Panc1 (cell line): ENCODE results near the gene NANOS3. TPM values are rescaled to one million over a fixed set of nuclear protein-coding genes. Genes with fewer than 3 reads are reported as not detected.
A peak's percentile ranks its signal among the peaks of the same experiment; 100 is the strongest.
"Not testable (repeated sequence)": the region's sequence is repeated elsewhere in the genome, so short reads cannot be mapped to it uniquely, and the experiment has no call there.

Source experiments
- ATAC-seq: fragments of 200-7000 bp; cut with Tn5 transposase; 2 replicates; pipeline ENCODE4 v1.9.1; 2020; ENCODE audit warnings: mild to moderate bottlenecking, moderate library complexity
- BruUV-seq: library from RNA; stranded (reverse); fragments of 400-500 nt; replicated peaks from 2 replicates; lab custom pipeline; 2021; lab: Mats Ljungman, UMichigan
- CTCF ChIA-PET: fragments of 300-600 bp; sonication (Branson Sonifier 250); formaldehyde crosslinking; loops from one replicate; lab custom pipeline; 2022; ENCODE audit warnings: antibody characterized with exemption; lab: Charles Lee
- POLR2A ChIA-PET: fragments of 300-600 bp; sonication (Branson Sonifier 250); formaldehyde crosslinking; loops from one replicate; lab custom pipeline; 2022; ENCODE audit warnings: antibody characterized with exemption; lab: Charles Lee
- DNase-seq: peaks from one replicate; pipeline ENCODE4 v3.0.0-alpha.2; 2010; ENCODE audit warnings: low read depth, low spot score
- H3K27ac ChIP-seq: 2 replicates; pipeline ENCODE4 v1.5.1; 2011; ENCODE audit warnings: mild to moderate bottlenecking, low read length, inconsistent platforms
- H3K27me3 ChIP-seq: fragments of 200-500 bp; sonication (Bioruptor generic); 2 replicates; pipeline ENCODE4 v1.6.0; 2014; ENCODE audit warnings: low read length, inconsistent platforms; ENCODE audit not compliant: control insufficient read depth, insufficient read depth
- H3K36me3 ChIP-seq: fragments of 200-500 bp; sonication (Bioruptor generic); 2 replicates; pipeline ENCODE4 v1.5.1; 2014; ENCODE audit warnings: inconsistent platforms, mild to moderate bottlenecking, low read length, moderate library complexity; ENCODE audit not compliant: control insufficient read depth, insufficient read depth
- H3K4me1 ChIP-seq: 2 replicates; pipeline ENCODE4 v1.5.1; 2011; ENCODE audit warnings: inconsistent platforms, mild to moderate bottlenecking, low read length, moderate library complexity; ENCODE audit not compliant: control insufficient read depth, insufficient read depth
- H3K4me3 ChIP-seq, 2 experiments: 2 replicates each; pipeline ENCODE4 v1.5.1; 2011 to 2012; ENCODE audit warnings: low read depth in 2 of 2, low read length in 2 of 2, mild to moderate bottlenecking in 2 of 2, inconsistent platforms in 1 of 2, moderate library complexity in 1 of 2
- H3K9me3 ChIP-seq: fragments of 200-500 bp; sonication (Bioruptor generic); 2 replicates; pipeline ENCODE4 v1.5.1; 2014; ENCODE audit warnings: low read depth, mild to moderate bottlenecking, inconsistent platforms, low read length, moderate library complexity; ENCODE audit not compliant: control insufficient read depth, insufficient read depth
- CTCF ChIP-seq: fragments of 450-650 bp; IDR thresholded peaks from 2 replicates; pipeline ENCODE4 v1.5.1; 2017; ENCODE audit warnings: mild to moderate bottlenecking
- POLR2AphosphoS5 ChIP-seq: IDR thresholded peaks from 2 replicates; pipeline ENCODE4 v1.6.1; 2012; ENCODE audit warnings: mild to moderate bottlenecking, low read depth, low read length, moderate library complexity
- REST ChIP-seq, 2 experiments: IDR thresholded peaks; 2 replicates each; pipeline ENCODE4 v1.6.1; 2011 to 2012; ENCODE audit warnings: low read depth in 2 of 2, control low read depth in 1 of 2, low read length in 1 of 2, mild to moderate bottlenecking in 1 of 2, moderate library complexity in 1 of 2; ENCODE audit not compliant: insufficient read depth in 1 of 2
- SIN3A ChIP-seq: IDR thresholded peaks from 2 replicates; pipeline ENCODE4 v1.6.1; 2012; ENCODE audit warnings: low read depth, mild to moderate bottlenecking, low read length, moderate library complexity, borderline replicate concordance; ENCODE audit not compliant: insufficient read depth
- TCF7L2 ChIP-seq: IDR thresholded peaks from 2 replicates; pipeline ENCODE4 v1.6.1; 2011; ENCODE audit warnings: mild to moderate bottlenecking, low read depth, low read length, inconsistent platforms
- in situ Hi-C: cut with HindIII; loops from 2 replicates; pipeline ENCODE4 v1.10.0; 2016; ENCODE audit warnings: low sequenced_read_pairs, low pct_unique_long_range_greater_than_20kb
- intact Hi-C: fragments of 100-400 bp; cut with micrococcal nuclease; formaldehyde crosslinking; loops from one replicate; pipeline ENCODE4 v1.10.0; 2022; ENCODE audit not compliant: unreplicated experiment
- total RNA-seq: library from RNA; stranded (reverse); gene quantifications from one replicate; pipeline ENCODE4 v1.2.1, GENCODE V29; 2021; ENCODE audit not compliant: unreplicated experiment

NANOS3 gene
- total RNA-seq, 1 experiment from 2014 or later: 0.33 TPM

- Histone ChIP-seq H3K4me1 (no peaks in the 10 kb centered on the region), H3K27me3 (no peaks in the 10 kb centered on the region), H3K4me3 (no peak overlapping the region), H3K27ac (no peak overlapping the region), H3K36me3 (no peaks in the 10 kb centered on the region), H3K9me3 (no peaks in the 10 kb centered on the region)
- in situ Hi-C loops (no loop called here), intact Hi-C loops (no loop called here)
- no TSS peak for BruUV-seq
- TF ChIP-seq TCF7L2 (no peak), CTCF (no peak), POLR2AphosphoS5 (no peak), REST (IDR thresholded peaks at IDR 0.05; ENCODE audit: insufficient read depth in 1 of 2, low read depth in 2 of 2, low read length in 1 of 2) (no peak), SIN3A (no peak)
- POLR2A ChIA-PET: no interaction called here
- CTCF ChIA-PET: no interaction called here
- ATAC-seq (no peak), DNase-seq (no peak)
Observed at GRCh38 chr19:13920524-13920923, 43.6 kb downstream of the NANOS3 start.

- no TSS peak for BruUV-seq
- no peaks in the 10 kb centered on the region for H3K4me1 ChIP-seq
- ATAC-seq (peak; percentile 90), DNase-seq (no peak)
- in situ Hi-C loops: no loop called here
- no peaks in the 10 kb centered on the region for H3K36me3 ChIP-seq
- no peak overlapping the region for H3K27ac ChIP-seq
- no peak for TF ChIP-seq SIN3A
- TF ChIP-seq TCF7L2: no peak
- TF ChIP-seq CTCF: no peak
- TF ChIP-seq POLR2AphosphoS5: no peak
- no peak for TF ChIP-seq REST (IDR thresholded peaks at IDR 0.05; ENCODE audit: insufficient read depth in 1 of 2, low read depth in 2 of 2, low read length in 1 of 2)
- no peaks in the 10 kb centered on the region for H3K9me3 ChIP-seq
- CTCF ChIA-PET: no interaction called here
- POLR2A ChIA-PET: no interaction called here
- H3K27me3 ChIP-seq: no peaks in the 10 kb centered on the region
- intact Hi-C loops: no loop called here
- H3K4me3 ChIP-seq: no peak overlapping the region
Observed at GRCh38 chr19:13920940-13921747, 44.2 kb downstream of the NANOS3 start.

GRCh38 chr19:13922118-13922517 lies 45.2 kb downstream of the NANOS3 start:
- CTCF ChIA-PET: interaction anchor here (0.6 kb wide), 1 partner anchor 255 kb away, joined by 11 read pairs; no protein-coding TSS in a partner anchor
- H3K36me3 ChIP-seq, H3K27ac ChIP-seq, BruUV-seq, intact Hi-C loops, in situ Hi-C loops, POLR2A ChIA-PET, H3K27me3 ChIP-seq, H3K9me3 ChIP-seq, DNase-seq, ATAC-seq, H3K4me3 ChIP-seq, H3K4me1 ChIP-seq: not testable (repeated sequence)
